Sciatic nerve (tissue), 2 donors: Measurements from ENCODE around the gene EIF2A. TPM values are rescaled to one million over a fixed set of nuclear protein-coding genes. Genes with fewer than 3 reads are reported as not detected.
"Not testable (repeated sequence)": the region's sequence is repeated elsewhere in the genome, so short reads cannot be mapped to it uniquely, and the experiment has no call there.

Source experiments
- ATAC-seq: fragments of 200-7000 bp; cut with Tn5 transposase; one replicate; pipeline ENCODE4 v1.9.1; 2020; ENCODE audit warnings: mild to moderate bottlenecking, moderate library complexity
- DNase-seq: peaks from one replicate; pipeline ENCODE4 v3.0.0-alpha.2; 2020; ENCODE audit warnings: low spot score
- intact Hi-C: fragments of 100-400 bp; cut with DNase I; formaldehyde crosslinking; loops from one replicate; pipeline ENCODE4 v1.14.2; 2022
- total RNA-seq: library from RNA; stranded (reverse); fragmentation: NEBNext Ultra II Directional; extraction: Animal tissue kit (Norgen Biotek cat#: 25700); gene quantifications from one replicate; pipeline ENCODE4 v1.2.1, GENCODE V29; 2021
- donor health status: DM: no; HTN: no; CAD: no.
- donor health status: DM: no; HTN: no; CAD: no.

Gene EIF2A
- total RNA-seq = 70.9 TPM

- DNase-seq = peak; percentile 99
- intact Hi-C loops = no loop called here
- peak; percentile 99 for ATAC-seq
Observed at GRCh38 chr3:150546226-150547044, at the start of gene EIF2A, which contains the start of gene SERP1. EIF2A (plus strand) TSS chr3:150546787; CDS start chr3:150546803, 16 bp downstream. SERP1 (minus strand) TSS chr3:150546496; CDS start chr3:150546135, 361 bp downstream.

GRCh38 chr3:150497956-150498355 is 48.6 kb upstream of the EIF2A start:
- intact Hi-C loops = no loop called here
- no peak for ATAC-seq
- DNase-seq = no peak

- ATAC-seq, DNase-seq: not testable (repeated sequence)
- intact Hi-C loops = loop anchor here (10.0 kb wide), 1 partner anchor 266 kb away; no protein-coding TSS in a partner anchor
Observed at GRCh38 chr3:150500960-150501359, 45.6 kb upstream of the EIF2A start.

- ATAC-seq = peak; percentile 20
- intact Hi-C loops = loop anchor here (10.0 kb wide), 1 partner anchor 269 kb away; no protein-coding TSS in a partner anchor
- DNase-seq = no peak
Observed at GRCh38 chr3:150503402-150504099, 43.0 kb upstream of the EIF2A start.

GRCh38 chr3:150504483-150504882 is 42.1 kb upstream of the EIF2A start:
- intact Hi-C loops = loop anchor here (10.0 kb wide), 1 partner anchor 270 kb away; no protein-coding TSS in a partner anchor
- no peak for DNase-seq
- ATAC-seq = no peak

GRCh38 chr3:150508401-150508800 is 38.2 kb upstream of the EIF2A start:
- no peak for ATAC-seq
- intact Hi-C loops = loop anchor here (10.0 kb wide), 1 partner anchor 274 kb away; no protein-coding TSS in a partner anchor
- DNase-seq = no peak

- DNase-seq = no peak
- intact Hi-C loops = loop anchor here (10.0 kb wide), 1 partner anchor 275 kb away; no protein-coding TSS in a partner anchor
- ATAC-seq = no peak
Observed at GRCh38 chr3:150509780-150510179, 36.8 kb upstream of the EIF2A start.

- intact Hi-C loops = no loop called here
- ATAC-seq = no peak
- no peak for DNase-seq
Observed at GRCh38 chr3:150511122-150511821, 35.3 kb upstream of the EIF2A start.

GRCh38 chr3:150515210-150515609 is 31.4 kb upstream of the EIF2A start:
- intact Hi-C loops = no loop called here
- DNase-seq (no peak), ATAC-seq (no peak)

GRCh38 chr3:150519026-150519425 is 27.6 kb upstream of the EIF2A start:
- DNase-seq (no peak), ATAC-seq (no peak)
- intact Hi-C loops = no loop called here

GRCh38 chr3:150520408-150520807 is 26.2 kb upstream of the EIF2A start:
- intact Hi-C loops = no loop called here
- ATAC-seq = peak; percentile 34
- no peak for DNase-seq

- ATAC-seq = peak; percentile 67
- DNase-seq = no peak
- intact Hi-C loops = no loop called here
Observed at GRCh38 chr3:150521463-150521862, 25.1 kb upstream of the EIF2A start.

GRCh38 chr3:150523538-150523937 is 23.0 kb upstream of the EIF2A start:
- intact Hi-C loops = no loop called here
- ATAC-seq (no peak), DNase-seq (no peak)

GRCh38 chr3:150527464-150528255 is 18.9 kb upstream of the EIF2A start:
- intact Hi-C loops = no loop called here
- ATAC-seq (no peak), DNase-seq (no peak)

- no peak for DNase-seq
- ATAC-seq = no peak
- intact Hi-C loops = no loop called here
Observed at GRCh38 chr3:150528354-150528797, 18.2 kb upstream of the EIF2A start.

GRCh38 chr3:150531775-150532174 is 14.8 kb upstream of the EIF2A start:
- DNase-seq (no peak), ATAC-seq (no peak)
- intact Hi-C loops = no loop called here

GRCh38 chr3:150535204-150535603 is 11.4 kb upstream of the EIF2A start:
- ATAC-seq (no peak), DNase-seq (no peak)
- intact Hi-C loops = no loop called here
